ENCODE data around the gene SRBD1. TPM values are rescaled to one million over a fixed set of nuclear protein-coding genes. Genes with fewer than 3 reads are reported as not detected.

SRBD1 gene
- total and polyA plus RNA-seq, 2 experiments from 2014 or later: 27.4 to 46.3 TPM

- H3K79me2 ChIP-seq (replicated peaks; ENCODE audit: insufficient read depth): no peaks in the 10 kb centered on the region
- Mint-ChIP-seq H3K36me3 (ENCODE audit: low read depth) (no peaks in the 10 kb centered on the region), H3K4me1 (0 out of 3 replicates have a peak, but pooled peaks cover 4% of the 10 kb centered on the region), H3K27ac (no peak overlapping the region), H3K9me3 (no peaks in the 10 kb centered on the region), H3K4me3 (no peak overlapping the region), H3K27me3 (ENCODE audit: insufficient read depth, low read depth, poor library complexity) (no peaks in the 10 kb centered on the region)
- TF ChIP-seq CREB1 (CRISPR knock-in tag; IDR thresholded peaks at IDR 0.05; ENCODE audit: low read depth): no peak
- no peak for TF ChIP-seq STAT1 (IDR thresholded peaks at IDR 0.05; ENCODE audit: unreplicated experiment)
- TF ChIP-seq, protein P1, sequence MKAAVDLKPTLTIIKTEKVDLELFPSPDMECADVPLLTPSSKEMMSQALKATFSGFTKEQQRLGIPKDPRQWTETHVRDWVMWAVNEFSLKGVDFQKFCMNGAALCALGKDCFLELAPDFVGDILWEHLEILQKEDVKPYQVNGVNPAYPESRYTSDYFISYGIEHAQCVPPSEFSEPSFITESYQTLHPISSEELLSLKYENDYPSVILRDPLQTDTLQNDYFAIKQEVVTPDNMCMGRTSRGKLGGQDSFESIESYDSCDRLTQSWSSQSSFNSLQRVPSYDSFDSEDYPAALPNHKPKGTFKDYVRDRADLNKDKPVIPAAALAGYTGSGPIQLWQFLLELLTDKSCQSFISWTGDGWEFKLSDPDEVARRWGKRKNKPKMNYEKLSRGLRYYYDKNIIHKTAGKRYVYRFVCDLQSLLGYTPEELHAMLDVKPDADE (IDR thresholded peaks at IDR 0.05): no peak
- no peak for TF ChIP-seq JUNB (IDR thresholded peaks at IDR 0.05; ENCODE audit: unreplicated experiment)
- TF ChIP-seq, protein P2, sequence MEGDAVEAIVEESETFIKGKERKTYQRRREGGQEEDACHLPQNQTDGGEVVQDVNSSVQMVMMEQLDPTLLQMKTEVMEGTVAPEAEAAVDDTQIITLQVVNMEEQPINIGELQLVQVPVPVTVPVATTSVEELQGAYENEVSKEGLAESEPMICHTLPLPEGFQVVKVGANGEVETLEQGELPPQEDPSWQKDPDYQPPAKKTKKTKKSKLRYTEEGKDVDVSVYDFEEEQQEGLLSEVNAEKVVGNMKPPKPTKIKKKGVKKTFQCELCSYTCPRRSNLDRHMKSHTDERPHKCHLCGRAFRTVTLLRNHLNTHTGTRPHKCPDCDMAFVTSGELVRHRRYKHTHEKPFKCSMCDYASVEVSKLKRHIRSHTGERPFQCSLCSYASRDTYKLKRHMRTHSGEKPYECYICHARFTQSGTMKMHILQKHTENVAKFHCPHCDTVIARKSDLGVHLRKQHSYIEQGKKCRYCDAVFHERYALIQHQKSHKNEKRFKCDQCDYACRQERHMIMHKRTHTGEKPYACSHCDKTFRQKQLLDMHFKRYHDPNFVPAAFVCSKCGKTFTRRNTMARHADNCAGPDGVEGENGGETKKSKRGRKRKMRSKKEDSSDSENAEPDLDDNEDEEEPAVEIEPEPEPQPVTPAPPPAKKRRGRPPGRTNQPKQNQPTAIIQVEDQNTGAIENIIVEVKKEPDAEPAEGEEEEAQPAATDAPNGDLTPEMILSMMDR (conservative IDR thresholded peaks at IDR 0.05; ENCODE audit: low read depth in 2 of 2): no peak
- TF ChIP-seq, protein P3, sequence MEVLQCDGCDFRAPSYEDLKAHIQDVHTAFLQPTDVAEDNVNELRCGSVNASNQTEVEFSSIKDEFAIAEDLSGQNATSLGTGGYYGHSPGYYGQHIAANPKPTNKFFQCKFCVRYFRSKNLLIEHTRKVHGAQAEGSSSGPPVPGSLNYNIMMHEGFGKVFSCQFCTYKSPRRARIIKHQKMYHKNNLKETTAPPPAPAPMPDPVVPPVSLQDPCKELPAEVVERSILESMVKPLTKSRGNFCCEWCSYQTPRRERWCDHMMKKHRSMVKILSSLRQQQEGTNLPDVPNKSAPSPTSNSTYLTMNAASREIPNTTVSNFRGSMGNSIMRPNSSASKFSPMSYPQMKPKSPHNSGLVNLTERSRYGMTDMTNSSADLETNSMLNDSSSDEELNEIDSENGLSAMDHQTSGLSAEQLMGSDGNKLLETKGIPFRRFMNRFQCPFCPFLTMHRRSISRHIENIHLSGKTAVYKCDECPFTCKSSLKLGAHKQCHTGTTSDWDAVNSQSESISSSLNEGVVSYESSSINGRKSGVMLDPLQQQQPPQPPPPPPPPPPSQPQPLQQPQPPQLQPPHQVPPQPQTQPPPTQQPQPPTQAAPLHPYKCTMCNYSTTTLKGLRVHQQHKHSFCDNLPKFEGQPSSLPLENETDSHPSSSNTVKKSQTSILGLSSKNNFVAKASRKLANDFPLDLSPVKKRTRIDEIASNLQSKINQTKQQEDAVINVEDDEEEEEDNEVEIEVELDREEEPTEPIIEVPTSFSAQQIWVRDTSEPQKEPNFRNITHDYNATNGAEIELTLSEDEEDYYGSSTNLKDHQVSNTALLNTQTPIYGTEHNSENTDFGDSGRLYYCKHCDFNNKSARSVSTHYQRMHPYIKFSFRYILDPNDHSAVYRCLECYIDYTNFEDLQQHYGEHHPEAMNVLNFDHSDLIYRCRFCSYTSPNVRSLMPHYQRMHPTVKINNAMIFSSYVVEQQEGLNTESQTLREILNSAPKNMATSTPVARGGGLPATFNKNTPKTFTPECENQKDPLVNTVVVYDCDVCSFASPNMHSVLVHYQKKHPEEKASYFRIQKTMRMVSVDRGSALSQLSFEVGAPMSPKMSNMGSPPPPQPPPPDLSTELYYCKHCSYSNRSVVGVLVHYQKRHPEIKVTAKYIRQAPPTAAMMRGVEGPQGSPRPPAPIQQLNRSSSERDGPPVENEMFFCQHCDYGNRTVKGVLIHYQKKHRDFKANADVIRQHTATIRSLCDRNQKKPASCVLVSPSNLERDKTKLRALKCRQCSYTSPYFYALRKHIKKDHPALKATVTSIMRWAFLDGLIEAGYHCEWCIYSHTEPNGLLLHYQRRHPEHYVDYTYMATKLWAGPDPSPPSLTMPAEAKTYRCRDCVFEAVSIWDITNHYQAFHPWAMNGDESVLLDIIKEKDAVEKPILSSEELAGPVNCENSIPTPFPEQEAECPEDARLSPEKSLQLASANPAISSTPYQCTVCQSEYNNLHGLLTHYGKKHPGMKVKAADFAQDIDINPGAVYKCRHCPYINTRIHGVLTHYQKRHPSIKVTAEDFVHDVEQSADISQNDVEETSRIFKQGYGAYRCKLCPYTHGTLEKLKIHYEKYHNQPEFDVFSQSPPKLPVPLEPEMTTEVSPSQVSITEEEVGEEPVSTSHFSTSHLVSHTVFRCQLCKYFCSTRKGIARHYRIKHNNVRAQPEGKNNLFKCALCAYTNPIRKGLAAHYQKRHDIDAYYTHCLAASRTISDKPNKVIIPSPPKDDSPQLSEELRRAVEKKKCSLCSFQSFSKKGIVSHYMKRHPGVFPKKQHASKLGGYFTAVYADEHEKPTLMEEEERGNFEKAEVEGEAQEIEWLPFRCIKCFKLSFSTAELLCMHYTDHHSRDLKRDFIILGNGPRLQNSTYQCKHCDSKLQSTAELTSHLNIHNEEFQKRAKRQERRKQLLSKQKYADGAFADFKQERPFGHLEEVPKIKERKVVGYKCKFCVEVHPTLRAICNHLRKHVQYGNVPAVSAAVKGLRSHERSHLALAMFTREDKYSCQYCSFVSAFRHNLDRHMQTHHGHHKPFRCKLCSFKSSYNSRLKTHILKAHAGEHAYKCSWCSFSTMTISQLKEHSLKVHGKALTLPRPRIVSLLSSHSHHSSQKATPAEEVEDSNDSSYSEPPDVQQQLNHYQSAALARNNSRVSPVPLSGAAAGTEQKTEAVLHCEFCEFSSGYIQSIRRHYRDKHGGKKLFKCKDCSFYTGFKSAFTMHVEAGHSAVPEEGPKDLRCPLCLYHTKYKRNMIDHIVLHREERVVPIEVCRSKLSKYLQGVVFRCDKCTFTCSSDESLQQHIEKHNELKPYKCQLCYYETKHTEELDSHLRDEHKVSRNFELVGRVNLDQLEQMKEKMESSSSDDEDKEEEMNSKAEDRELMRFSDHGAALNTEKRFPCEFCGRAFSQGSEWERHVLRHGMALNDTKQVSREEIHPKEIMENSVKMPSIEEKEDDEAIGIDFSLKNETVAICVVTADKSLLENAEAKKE (CRISPR knock-in tag; IDR thresholded peaks at IDR 0.05): no peak
- no peaks in the 10 kb centered on the region for H4K20me1 ChIP-seq (replicated peaks; ENCODE audit: insufficient read depth)
- no peak overlapping the region for H2AFZ ChIP-seq
- no peaks in the 10 kb centered on the region for H3K27me3 ChIP-seq (ENCODE audit: insufficient read depth)
- no peak overlapping the region for H3K4me2 ChIP-seq
- no peak for DNase-seq (ENCODE audit: low spot score)
- ATAC-seq: no peak
- no peaks in the 10 kb centered on the region for H3K9me2 ChIP-seq (ENCODE audit: insufficient read depth)
- H3K4me1 ChIP-seq (ENCODE audit: insufficient read depth): no peaks in the 10 kb centered on the region
- H3F3A ChIP-seq (replicated peaks; ENCODE audit: low read depth): no peaks in the 10 kb centered on the region
- H3K4me3 ChIP-seq: no peak overlapping the region
- no peaks in the 10 kb centered on the region for H3K36me3 ChIP-seq (ENCODE audit: insufficient read depth)
- no peak overlapping the region for H3K27ac ChIP-seq (ENCODE audit: low read depth)
These were observed 158.2 kb downstream of the SRBD1 start for GRCh38 chr2:45452866-45453265.
